K562 (cell line): ENCODE data around the gene NDST4. TPM values are rescaled to one million over a fixed set of nuclear protein-coding genes. Genes with fewer than 3 reads are reported as not detected.

Source experiments
- ATAC-seq: fragments of 200-7000 bp; cut with Tn5 transposase; 3 replicates; pipeline ENCODE4 v1.9.1; 2020; ENCODE audit warnings: moderate library complexity
- BruUV-seq: library from RNA; stranded (reverse); fragments of 400-500 nt; replicated peaks from 2 replicates; lab custom pipeline; 2021; lab: Mats Ljungman, UMichigan
- CTCF ChIA-PET: fragments of 300-600 bp; formaldehyde crosslinking; extraction: SDS; loops from one replicate; lab custom pipeline; 2021; ENCODE audit warnings: low intra/inter-chr PET ratio; lab: Yijun Ruan, JAX
- POLR2A ChIA-PET: fragments of 300-600, 350-650 bp; sonication (Branson Sonifier 250); formaldehyde crosslinking; extraction: SDS; loops from one replicate; lab custom pipeline; 2021; ENCODE audit warnings: antibody characterized with exemption, inconsistent platforms; lab: Yijun Ruan, JAX
- DNase-seq, 4 experiments: peaks; one replicate each; pipeline versions ENCODE4 v3.0.0 to v3.0.0-alpha.2; 2011 to 2018; ENCODE audit warnings: low spot score in 3 of 4, mixed read lengths in 3 of 4; ENCODE audit errors: extremely low read depth in 1 of 4
- FAIRE-seq: peaks from 2 replicates; lab custom pipeline; 2011; peaks lifted over from hg19 to GRCh38; lab: Jason Lieb, UNC
- H2AFZ ChIP-seq: 2 replicates; pipeline ENCODE4 v1.6.0; 2011; ENCODE audit warnings: low read depth, low read length, control low read depth, inconsistent platforms
- H3K27ac ChIP-seq: fragments of 200-600 bp; 3 replicates; pipeline ENCODE4 v1.8.0; 2011; ENCODE audit warnings: low read depth, mild to moderate bottlenecking, control low read depth, inconsistent platforms, low read length, moderate library complexity, mixed read lengths; ENCODE audit errors: extremely low read depth
- H3K27me3 ChIP-seq, 2 experiments: fragments of 300-600 bp in 1 of 2; 2 replicates in 1 of 2; 3 replicates in 1 of 2; pipeline versions ENCODE4 v1.6.0 to v1.8.0; 2011; ENCODE audit warnings: inconsistent platforms in 2 of 2, low read length in 2 of 2, mild to moderate bottlenecking in 1 of 2, mixed read lengths in 1 of 2, moderate library complexity in 1 of 2; ENCODE audit not compliant: control insufficient read depth in 2 of 2, insufficient read depth in 2 of 2
- H3K36me3 ChIP-seq: fragments of 300-600 bp; 3 replicates; pipeline ENCODE4 v1.8.0; 2011; ENCODE audit warnings: mild to moderate bottlenecking, low read length, inconsistent platforms; ENCODE audit not compliant: control insufficient read depth, insufficient read depth
- H3K4me1 ChIP-seq, 2 experiments: fragments of 200-600 bp in 1 of 2; replicated peaks in 1 of 2; 2 replicates in 1 of 2; 3 replicates in 1 of 2; pipeline versions ENCODE4 v1.5.1 to v1.8.0; 2011; ENCODE audit warnings: inconsistent platforms in 2 of 2, low read length in 2 of 2, mild to moderate bottlenecking in 1 of 2, mixed read lengths in 1 of 2, moderate library complexity in 1 of 2; ENCODE audit not compliant: control insufficient read depth in 2 of 2, insufficient read depth in 2 of 2
- H3K4me2 ChIP-seq: 2 replicates; pipeline ENCODE4 v1.6.1; 2011; ENCODE audit warnings: low read length, control low read depth, inconsistent platforms, mixed read lengths; ENCODE audit not compliant: insufficient read depth
- H3K4me3 ChIP-seq: fragments of 200-600 bp; sonication (generic), shearing (Covaris generic); 2 replicates; pipeline ENCODE4 v1.5.1; 2016; ENCODE audit warnings: control low read depth, inconsistent platforms
- H3K79me2 ChIP-seq: fragments of 200-600 bp; 3 replicates; pipeline ENCODE4 v1.8.0; 2011; ENCODE audit warnings: low read length, inconsistent platforms; ENCODE audit not compliant: control insufficient read depth, insufficient read depth
- H3K9ac ChIP-seq, 2 experiments: 2 replicates each; pipeline versions ENCODE4 v1.6.0 to v1.6.1; 2011; ENCODE audit warnings: low read depth in 2 of 2, low read length in 2 of 2, control low read depth in 1 of 2, inconsistent platforms in 1 of 2, mild to moderate bottlenecking in 1 of 2, mixed read lengths in 1 of 2; ENCODE audit not compliant: insufficient read depth in 1 of 2
- H3K9me1 ChIP-seq: one replicate; pipeline ENCODE4 v1.6.0; 2011; ENCODE audit warnings: inconsistent platforms, mild to moderate bottlenecking, low read length, moderate library complexity; ENCODE audit not compliant: control insufficient read depth, insufficient read depth
- H3K9me3 ChIP-seq: replicated peaks from 2 replicates; pipeline ENCODE4 v1.5.1; 2011; ENCODE audit warnings: low read depth, low read length, inconsistent platforms; ENCODE audit not compliant: control insufficient read depth, insufficient read depth
- H4K20me1 ChIP-seq: replicated peaks from 2 replicates; pipeline ENCODE4 v1.6.1; 2011; ENCODE audit warnings: low read length, inconsistent platforms, mixed read lengths; ENCODE audit not compliant: control insufficient read depth, insufficient read depth
- ADNP ChIP-seq: fragments of 200-800 bp; sonication (Bioruptor generic); IDR thresholded peaks from 2 replicates; pipeline ENCODE4 v1.6.1; 2016; ENCODE audit warnings: missing genetic modification characterization, missing compliant biosample characterization
- HDAC2 ChIP-seq: fragments of 450-650 bp; IDR thresholded peaks from 2 replicates; pipeline ENCODE4 v1.6.1; 2016; ENCODE audit warnings: mild to moderate bottlenecking
- NFXL1 ChIP-seq: fragments of 450-650 bp; formaldehyde crosslinking; IDR thresholded peaks from 2 replicates; pipeline ENCODE4 v1.4.0; 2021; ENCODE audit warnings: mild to moderate bottlenecking
- OTX1 ChIP-seq: fragments of 450-650 bp; formaldehyde crosslinking; IDR thresholded peaks from 2 replicates; pipeline ENCODE4 v1.4.0; 2022; ENCODE audit warnings: mild to moderate bottlenecking
- POLR2AphosphoS5 ChIP-seq: IDR thresholded peaks from 2 replicates; pipeline ENCODE4 v1.6.1; 2011; ENCODE audit warnings: mild to moderate bottlenecking, low read depth, low read length, moderate library complexity; ENCODE audit not compliant: control insufficient read depth, insufficient read depth
- POLR2H ChIP-seq: IDR thresholded peaks from 2 replicates; pipeline ENCODE4 v1.6.1; 2016; ENCODE audit warnings: missing genetic modification characterization, low read depth, mild to moderate bottlenecking, control low read depth, missing compliant biosample characterization, moderate library complexity
- XRCC5 ChIP-seq: fragments of 200-400 bp; formaldehyde crosslinking; IDR thresholded peaks from 2 replicates; pipeline ENCODE4 v1.6.1; 2017; ENCODE audit warnings: low read depth, mild to moderate bottlenecking, low read length
- ZBTB17 ChIP-seq: fragments of 450-650 bp; formaldehyde crosslinking; IDR thresholded peaks from 2 replicates; pipeline ENCODE4 v1.4.0; 2020; ENCODE audit warnings: mild to moderate bottlenecking
- ZNF12 ChIP-seq: sonication (generic); formaldehyde crosslinking; IDR thresholded peaks from 2 replicates; pipeline ENCODE4 v1.4.0; 2020; ENCODE audit warnings: mild to moderate bottlenecking, missing genetic modification reagents
- ZNF124 ChIP-seq: sonication (generic); formaldehyde crosslinking; IDR thresholded peaks from 2 replicates; pipeline ENCODE4 v1.8.1; 2022; ENCODE audit warnings: missing genetic modification reagents
- ZNF282 ChIP-seq: sonication (generic); formaldehyde crosslinking; IDR thresholded peaks from 2 replicates; pipeline ENCODE4 v1.8.1; 2023; ENCODE audit warnings: missing genetic modification reagents
- ZNF3 ChIP-seq: fragments of 250-450 bp; sonication (Bioruptor Pico); IDR thresholded peaks from 2 replicates; pipeline ENCODE4 v1.5.0; 2021; ENCODE audit warnings: mild to moderate bottlenecking, moderate library complexity
- ZNF785 ChIP-seq: fragments of 250-450 bp; sonication (Bioruptor Pico); IDR thresholded peaks from 2 replicates; pipeline ENCODE4 v1.4.0; 2020; ENCODE audit warnings: mild to moderate bottlenecking
- WGBS: fragments of 100-300 bp; shearing (Covaris generic); methylation state at CpG from one replicate; pipeline ENCODE4 v1.1.6; 2016; ENCODE audit warnings: low coverage, mixed read lengths; ENCODE audit not compliant: insufficient coverage; ENCODE audit errors: missing lambda C conversion rate; 5-methylcytosine and 5-hydroxymethylcytosine counted together
- in situ Hi-C: fragments of 300-500 bp; cut with MboI; formaldehyde crosslinking; loops from 4 replicates; pipeline ENCODE4 v1.15.0; 2018; ENCODE audit warnings: inconsistent platforms, mixed read lengths
- intact Hi-C: fragments of 100-400 bp; cut with micrococcal nuclease; formaldehyde crosslinking; loops from 2 replicates; pipeline ENCODE4 v1.14.2; 2022
- polyA plus RNA-seq, 8 experiments: library from polyadenylated mRNA; depleted of rRNA in 4 of 8; stranded (reverse) in 5 of 8; unstranded in 3 of 8; fragments of >200 nt; fragmentation: Nextera tagmentation in 2 of 8; fragmentation: Illumina TruSeq in 1 of 8; extraction: Ambion mirVana in 2 of 8; extraction: Trizol in 1 of 8; gene quantifications; 2 replicates each; pipeline versions ENCODE4 v1.2.1 to v1.2.3, GENCODE V29; 2011 to 2014; ENCODE audit warnings: inconsistent platforms in 1 of 8, missing spikeins in 1 of 8
- total RNA-seq, 7 experiments: library from RNA; depleted of rRNA in 6 of 7; stranded (reverse); fragments of >200 nt in 6 of 7; fragmentation: Illumina TruSeq in 2 of 7; extraction: Trizol in 2 of 7; gene quantifications; 2 replicates each; pipeline versions ENCODE4 v1.2.1 to v1.2.3, GENCODE V29; 2011 to 2021; ENCODE audit warnings: low replicate concordance in 1 of 7
- TF ChIP-seq, protein P1 (sequence below): sonication (generic); formaldehyde crosslinking; IDR thresholded peaks from 2 replicates; pipeline ENCODE4 v1.5.0; 2020; ENCODE audit warnings: missing genetic modification reagents
- TF ChIP-seq, protein P2 (sequence below): fragments of 450-650 bp; IDR thresholded peaks from 2 replicates; pipeline ENCODE4 v1.6.1; 2016; ENCODE audit warnings: borderline replicate concordance
- TF ChIP-seq, protein P3 (sequence below): fragments of 250-450 bp; sonication (Bioruptor Pico); IDR thresholded peaks from 2 replicates; pipeline ENCODE4 v1.6.1; 2021; ENCODE audit warnings: mild to moderate bottlenecking

Gene NDST4
- total and polyA plus RNA-seq, 9 of the 15 experiments (the other 6 are each of a cell fraction or from before 2014, with no cell fraction given): not detected

DNA sequence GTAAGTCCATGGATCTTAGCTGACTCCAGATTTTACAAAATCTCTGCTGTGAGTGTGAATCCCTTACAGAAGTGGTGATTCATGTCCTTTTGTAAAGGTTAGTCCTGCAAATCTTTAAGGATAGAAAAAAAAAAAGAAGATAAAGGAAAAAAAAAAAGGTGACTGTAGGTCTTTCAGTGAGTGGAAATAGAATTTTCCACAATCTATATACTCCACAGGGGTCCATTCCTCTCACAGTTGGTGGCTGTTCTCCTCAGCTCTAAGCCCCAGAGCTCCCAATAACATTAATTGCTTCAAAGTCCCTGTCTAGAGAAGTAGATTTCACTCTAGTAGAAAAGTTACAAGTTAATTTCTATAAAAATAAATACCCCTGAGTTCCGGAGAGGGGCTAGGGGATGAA lies 189.1 kb downstream of the NDST4 start (continued):
- TF ChIP-seq XRCC5 (no peak), OTX1 (CRISPR knock-in tag) (no peak), ZBTB17 (CRISPR knock-in tag) (no peak), ZNF282 (no peak), HDAC2 (no peak)
- TF ChIP-seq, all 486 proteins: peak for 0

- Histone ChIP-seq H4K20me1 (no peaks in the 10 kb centered on the region), H3K27ac (no peak overlapping the region), H3K9ac (no peak overlapping the region), H2AFZ (no peak overlapping the region), H3K27me3 (no peaks in the 10 kb centered on the region), H3K9me3 (no peaks in the 10 kb centered on the region), H3K4me1 (no peaks in the 10 kb centered on the region), H3K36me3 (no peaks in the 10 kb centered on the region), H3K79me2 (no peaks in the 10 kb centered on the region), H3K4me3 (no peak overlapping the region), H3K9me1 (no peaks in the 10 kb centered on the region), H3K4me2 (no peak overlapping the region)
- intact Hi-C loops: loop anchor here (5.0 kb wide), 1 partner anchor 660 kb away; no protein-coding TSS in a partner anchor
- in situ Hi-C loops: no loop called here
- ChIA-PET CTCF (no interaction called here), POLR2A (no interaction called here)
- DNase-seq: no peak
- no peak for TF ChIP-seq ADNP (tag)
- no peak for TF ChIP-seq POLR2AphosphoS5
- TF ChIP-seq, protein P1, sequence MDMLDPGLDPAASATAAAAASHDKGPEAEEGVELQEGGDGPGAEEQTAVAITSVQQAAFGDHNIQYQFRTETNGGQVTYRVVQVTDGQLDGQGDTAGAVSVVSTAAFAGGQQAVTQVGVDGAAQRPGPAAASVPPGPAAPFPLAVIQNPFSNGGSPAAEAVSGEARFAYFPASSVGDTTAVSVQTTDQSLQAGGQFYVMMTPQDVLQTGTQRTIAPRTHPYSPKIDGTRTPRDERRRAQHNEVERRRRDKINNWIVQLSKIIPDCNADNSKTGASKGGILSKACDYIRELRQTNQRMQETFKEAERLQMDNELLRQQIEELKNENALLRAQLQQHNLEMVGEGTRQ (CRISPR knock-in tag): no peak
- no peak for TF ChIP-seq POLR2H (tag)
- TF ChIP-seq, protein P2, sequence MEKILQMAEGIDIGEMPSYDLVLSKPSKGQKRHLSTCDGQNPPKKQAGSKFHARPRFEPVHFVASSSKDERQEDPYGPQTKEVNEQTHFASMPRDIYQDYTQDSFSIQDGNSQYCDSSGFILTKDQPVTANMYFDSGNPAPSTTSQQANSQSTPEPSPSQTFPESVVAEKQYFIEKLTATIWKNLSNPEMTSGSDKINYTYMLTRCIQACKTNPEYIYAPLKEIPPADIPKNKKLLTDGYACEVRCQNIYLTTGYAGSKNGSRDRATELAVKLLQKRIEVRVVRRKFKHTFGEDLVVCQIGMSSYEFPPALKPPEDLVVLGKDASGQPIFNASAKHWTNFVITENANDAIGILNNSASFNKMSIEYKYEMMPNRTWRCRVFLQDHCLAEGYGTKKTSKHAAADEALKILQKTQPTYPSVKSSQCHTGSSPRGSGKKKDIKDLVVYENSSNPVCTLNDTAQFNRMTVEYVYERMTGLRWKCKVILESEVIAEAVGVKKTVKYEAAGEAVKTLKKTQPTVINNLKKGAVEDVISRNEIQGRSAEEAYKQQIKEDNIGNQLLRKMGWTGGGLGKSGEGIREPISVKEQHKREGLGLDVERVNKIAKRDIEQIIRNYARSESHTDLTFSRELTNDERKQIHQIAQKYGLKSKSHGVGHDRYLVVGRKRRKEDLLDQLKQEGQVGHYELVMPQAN: no peak
- TF ChIP-seq ZNF124 (CRISPR knock-in tag): no peak
- TF ChIP-seq ZNF12 (CRISPR knock-in tag): no peak
- no peak for TF ChIP-seq NFXL1 (CRISPR knock-in tag)
- no peak for TF ChIP-seq ZNF785 (CRISPR knock-in tag)
- TF ChIP-seq, protein P3, sequence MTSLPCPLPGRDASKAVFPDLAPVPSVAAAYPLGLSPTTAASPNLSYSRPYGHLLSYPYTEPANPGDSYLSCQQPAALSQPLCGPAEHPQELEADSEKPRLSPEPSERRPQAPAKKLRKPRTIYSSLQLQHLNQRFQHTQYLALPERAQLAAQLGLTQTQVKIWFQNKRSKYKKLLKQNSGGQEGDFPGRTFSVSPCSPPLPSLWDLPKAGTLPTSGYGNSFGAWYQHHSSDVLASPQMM (CRISPR knock-in tag): no peak
- no peak for TF ChIP-seq ZNF3 (CRISPR knock-in tag)
- 0% methylated on average over 3 of the region's 3 CpGs for WGBS
- no peak for ATAC-seq
- BruUV-seq: no TSS peak
- no peak for FAIRE-seq
Measured at GRCh38 chr4:114922592-114922933, 190.9 kb downstream of the NDST4 start.
